Right lobe of liver (tissue), 4 donors: Measurements from ENCODE around the gene PXT1.

ENCODE experiments used
- CTCF ChIP-seq, 4 donors: fragments of 200-600 bp in 3 of 4; fragments of 450-650 bp in 1 of 4; IDR thresholded peaks; one replicate each; pipeline versions ENCODE4 v1.5.1 to v1.8.0; 2016 to 2022; ENCODE audit warnings: antibody characterized with exemption in 4 of 4, mild to moderate bottlenecking in 2 of 4
- POLR2A ChIP-seq: fragments of 450-650 bp; IDR thresholded peaks from one replicate; pipeline ENCODE4 v1.6.1; 2017; ENCODE audit warnings: antibody characterized with exemption, mild to moderate bottlenecking
- donor health status: DM: no; HTN: no; CAD: no.
- donor health status: DM: no; HTN: no; CAD: no.
- donor health status: DM: no; HTN: yes; CAD: no.

GRCh38 chr6:36382976-36383375 is 59.7 kb downstream of the PXT1 start:
- TF ChIP-seq CTCF (IDR thresholded peaks at IDR 0.05) = no peak
- TF ChIP-seq POLR2A = no peak
